NCI-H345 (cell line): Measurements from ENCODE around the gene SLC7A6OS.

Experiments used
- DNase-seq: peaks from one replicate; lab custom pipeline; 2025; lab: John Stamatoyannopoulos, UW

Gene SLC7A6OS

DNA sequence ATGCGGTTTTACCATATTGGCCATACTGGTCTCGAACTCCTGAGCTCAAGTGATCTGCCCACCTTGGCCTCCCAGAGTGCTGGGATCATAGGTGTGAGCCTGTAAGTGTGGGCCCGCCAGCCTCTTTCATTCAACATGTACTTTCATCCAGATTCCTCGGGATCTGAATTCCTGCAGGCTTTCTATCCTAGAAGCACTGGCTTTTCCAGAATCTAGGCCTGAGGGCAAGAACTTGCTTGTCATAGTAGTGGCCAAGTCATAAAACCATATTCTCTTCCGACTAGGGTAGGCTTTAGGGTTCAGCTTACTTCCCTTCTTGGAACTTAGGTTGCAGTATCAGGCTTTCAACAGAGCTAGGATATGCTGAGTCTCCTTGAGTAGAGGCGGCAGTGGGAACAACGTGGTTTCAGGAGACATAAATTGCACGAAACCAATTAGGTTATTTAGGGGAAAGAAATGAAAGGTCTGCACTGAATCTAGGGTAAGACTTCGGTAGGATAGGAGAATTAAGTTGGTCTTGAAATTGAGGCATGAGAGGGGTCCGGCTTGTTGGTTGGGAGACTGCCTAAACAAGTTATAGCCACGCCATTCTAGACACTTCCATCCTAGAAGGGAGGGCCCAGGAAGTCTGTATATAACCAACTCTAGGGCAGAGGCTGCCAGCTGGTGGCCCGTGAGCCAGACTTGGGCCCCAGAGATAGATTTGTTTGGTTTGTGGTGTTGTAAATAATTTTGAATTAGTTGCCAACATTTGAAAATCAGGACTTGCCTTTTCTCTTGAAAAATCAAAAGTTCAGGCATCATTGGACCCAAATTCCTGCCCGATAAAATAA, 30.8 kb downstream of the SLC7A6OS start:
- DNase-seq = no peak

DNA sequence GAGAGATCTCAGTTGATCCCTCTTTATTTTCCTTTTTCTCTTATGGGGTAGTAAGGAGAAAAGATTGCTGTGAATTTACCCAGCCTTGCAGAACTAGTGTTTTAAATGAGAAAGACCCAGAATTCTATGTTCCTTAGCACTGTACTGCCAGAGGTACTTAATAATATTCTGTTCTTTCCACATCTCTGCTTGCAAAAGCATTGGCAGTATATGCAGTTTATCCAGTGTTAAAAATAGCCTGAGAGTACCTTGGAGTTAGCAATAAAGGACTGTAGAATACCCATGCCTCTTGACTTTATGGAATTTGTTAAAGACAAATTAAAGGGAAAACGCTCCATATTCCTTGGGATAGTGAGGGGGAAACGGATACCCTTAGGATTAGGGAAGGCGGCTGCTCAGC, 34.5 kb downstream of the SLC7A6OS start:
- no peak for DNase-seq

DNA sequence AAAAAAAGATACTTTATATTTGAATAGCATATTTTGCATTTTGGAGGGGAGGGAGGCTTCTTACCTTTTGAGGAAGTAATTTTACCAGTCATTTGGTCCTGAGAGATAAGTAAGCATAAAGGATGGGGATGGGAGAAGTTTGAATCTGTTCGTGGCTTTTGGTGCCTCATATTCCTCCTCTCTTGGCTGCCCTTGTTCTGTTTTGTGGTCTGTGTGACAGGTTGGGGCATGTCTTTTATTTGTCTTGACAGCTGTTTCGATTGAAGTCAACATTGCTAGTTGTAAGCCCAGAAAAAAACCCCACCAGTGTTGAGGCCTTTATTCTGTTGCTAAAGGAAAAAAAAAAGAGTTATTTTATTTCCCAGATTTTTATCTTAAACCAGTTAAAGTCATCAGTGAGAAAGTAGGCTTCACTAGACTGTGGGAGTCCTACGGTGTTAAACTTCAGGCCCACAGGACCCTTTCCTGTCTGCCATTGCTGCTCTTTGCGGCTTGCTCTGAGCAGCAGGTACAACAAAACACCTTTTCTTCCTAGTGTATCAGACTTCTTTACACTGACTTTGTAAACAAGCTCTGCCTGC, 35.0 kb downstream of the SLC7A6OS start:
- DNase-seq = peak; percentile 50

- DNase-seq = no peak
Measured at GRCh38 chr16:68274441-68274840, 36.3 kb downstream of the SLC7A6OS start.

- no peak for DNase-seq
Measured at GRCh38 chr16:68273896-68274295, 36.9 kb downstream of the SLC7A6OS start.

- no peak for DNase-seq
Measured at GRCh38 chr16:68273459-68273858, 37.3 kb downstream of the SLC7A6OS start.

DNA sequence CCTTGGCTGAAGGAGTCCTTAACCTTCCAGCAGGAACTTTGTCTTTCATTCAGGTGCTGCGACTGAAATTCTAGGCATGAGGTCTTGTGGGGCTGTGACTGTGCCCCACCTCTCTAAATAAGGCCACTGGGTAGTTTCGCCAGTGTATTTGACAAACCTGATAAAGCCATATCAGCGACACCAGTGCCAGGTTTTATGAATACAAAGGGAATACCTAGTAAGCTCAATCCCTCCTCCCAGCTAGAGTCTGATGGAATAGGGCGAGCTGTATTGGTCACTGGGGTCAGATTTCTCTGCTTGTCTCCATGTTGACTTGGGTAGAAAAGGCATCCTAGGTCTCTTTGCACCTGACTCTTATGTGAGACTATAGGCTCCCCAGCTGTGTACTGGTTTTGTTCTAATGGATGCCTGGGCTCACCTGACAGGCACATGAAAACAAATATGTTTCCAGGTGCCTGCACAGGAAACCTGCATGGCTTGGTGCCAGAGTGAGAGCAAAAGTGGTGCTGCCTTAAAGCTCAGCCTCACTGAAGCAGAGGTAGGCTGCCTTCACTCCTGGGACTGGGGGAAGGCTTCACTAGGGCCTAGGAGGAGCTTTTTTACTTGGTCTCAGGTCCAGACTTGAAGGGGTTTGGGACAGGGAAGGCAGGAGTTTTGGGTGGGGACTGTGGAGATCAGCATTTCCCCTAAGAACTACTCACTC, 38.1 kb downstream of the SLC7A6OS start:
- peak; percentile 76 for DNase-seq

- DNase-seq = no peak
Measured at GRCh38 chr16:68270353-68270752, 40.4 kb downstream of the SLC7A6OS start.

DNA sequence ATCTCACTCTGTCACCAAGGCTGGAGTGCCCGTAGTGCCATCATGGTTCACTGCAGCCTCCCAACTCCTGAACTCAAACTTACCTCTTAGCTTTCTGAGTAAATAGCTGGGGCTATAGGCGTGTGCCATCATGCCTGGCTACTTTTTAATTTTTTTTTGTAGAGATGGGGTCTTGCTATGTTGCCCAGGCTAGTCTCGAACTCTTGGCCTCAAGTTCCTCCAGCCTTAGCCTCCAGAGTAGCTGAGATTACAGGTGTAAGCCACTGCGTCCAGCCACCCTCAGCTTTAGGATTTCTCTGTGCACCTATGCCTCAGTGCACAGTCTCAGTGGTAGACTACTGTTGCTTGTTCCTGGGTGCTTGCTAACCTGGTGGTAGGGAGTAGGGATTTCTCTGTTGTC, 41.0 kb downstream of the SLC7A6OS start:
- DNase-seq = no peak

- DNase-seq = peak; percentile 39
Measured at GRCh38 chr16:68267612-68268405, 42.9 kb downstream of the SLC7A6OS start.

DNA sequence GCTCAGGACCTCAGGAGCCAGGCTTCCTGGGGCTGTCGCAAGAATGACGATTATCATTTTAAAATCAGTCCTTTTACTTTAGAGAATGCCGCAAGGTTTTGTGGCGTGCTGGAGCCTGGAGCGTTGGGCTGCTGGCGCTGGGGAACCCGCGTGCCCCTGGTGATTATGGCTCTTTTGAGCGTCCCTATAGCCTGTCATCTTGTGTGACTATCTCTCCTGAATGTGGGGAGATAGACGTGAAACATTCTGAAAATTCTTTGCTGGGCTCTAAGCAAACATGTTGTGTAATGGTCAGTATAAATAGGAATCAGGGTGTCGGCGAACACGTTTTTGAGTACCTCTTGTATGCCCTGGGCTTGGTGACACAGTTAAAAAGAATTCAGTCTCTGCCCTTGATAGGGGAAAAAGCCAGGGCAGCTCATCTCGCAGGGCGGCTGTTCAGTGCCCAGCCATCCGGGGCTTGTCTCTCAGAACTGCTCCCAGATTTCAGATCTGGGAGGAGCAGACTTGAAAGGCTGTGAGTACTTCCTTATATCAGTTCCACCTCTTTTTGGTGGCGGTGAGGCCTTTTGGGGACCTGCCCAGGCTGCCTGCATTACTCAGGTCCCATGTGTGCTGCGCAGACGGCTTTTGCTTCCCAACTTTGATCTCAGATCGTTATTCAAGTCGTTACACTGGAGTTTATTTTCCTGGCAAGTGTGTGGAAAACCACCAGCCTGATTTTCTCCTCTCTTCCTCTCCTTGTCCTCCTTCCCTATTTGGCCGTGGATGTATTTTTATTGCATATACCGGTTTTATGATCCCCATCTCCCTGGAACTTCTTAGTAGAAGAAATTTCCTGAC, 45.4 kb downstream of the SLC7A6OS start:
- DNase-seq = no peak

GRCh38 chr16:68264128-68265077, 46.3 kb downstream of the SLC7A6OS start, which contains the start of gene SLC7A6:
Gene SLC7A6, plus strand, starts transcription at chr16:68264526. Its CDS starts 10,201 bp downstream, at chr16:68274727.
- DNase-seq = peak; percentile 40

DNA sequence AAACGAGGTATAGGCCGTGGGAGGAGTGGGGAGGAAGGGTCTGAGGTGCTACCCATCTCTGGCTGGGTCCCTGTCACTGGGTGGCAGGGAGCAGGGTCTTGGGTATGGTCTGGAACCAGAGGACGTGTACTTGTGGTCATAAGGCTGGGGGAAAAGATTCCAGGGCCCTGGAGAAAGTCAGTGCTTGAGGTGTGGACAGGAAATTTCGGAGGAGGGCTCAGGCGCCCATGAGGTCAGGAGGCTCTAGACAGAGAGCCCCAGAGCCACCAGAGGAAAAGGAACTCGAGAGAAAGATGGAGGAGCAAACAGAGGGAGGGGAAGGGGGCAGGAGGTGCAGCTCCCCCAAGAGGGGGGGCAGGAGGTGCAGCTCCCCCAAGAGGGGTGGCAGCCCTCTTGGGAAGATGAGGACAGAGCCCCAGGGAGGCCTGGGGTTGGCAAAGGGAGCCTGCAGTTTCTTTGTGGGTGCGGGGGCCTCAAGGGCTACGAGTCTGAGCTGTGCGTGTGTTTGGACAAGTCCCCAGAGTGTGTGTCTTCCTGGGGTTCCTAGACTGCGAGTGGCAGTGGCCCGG, 47.1 kb downstream of the SLC7A6OS start:
- DNase-seq = no peak

- no peak for DNase-seq
Measured at GRCh38 chr16:68259007-68259825, 51.5 kb downstream of the SLC7A6OS start.

DNA sequence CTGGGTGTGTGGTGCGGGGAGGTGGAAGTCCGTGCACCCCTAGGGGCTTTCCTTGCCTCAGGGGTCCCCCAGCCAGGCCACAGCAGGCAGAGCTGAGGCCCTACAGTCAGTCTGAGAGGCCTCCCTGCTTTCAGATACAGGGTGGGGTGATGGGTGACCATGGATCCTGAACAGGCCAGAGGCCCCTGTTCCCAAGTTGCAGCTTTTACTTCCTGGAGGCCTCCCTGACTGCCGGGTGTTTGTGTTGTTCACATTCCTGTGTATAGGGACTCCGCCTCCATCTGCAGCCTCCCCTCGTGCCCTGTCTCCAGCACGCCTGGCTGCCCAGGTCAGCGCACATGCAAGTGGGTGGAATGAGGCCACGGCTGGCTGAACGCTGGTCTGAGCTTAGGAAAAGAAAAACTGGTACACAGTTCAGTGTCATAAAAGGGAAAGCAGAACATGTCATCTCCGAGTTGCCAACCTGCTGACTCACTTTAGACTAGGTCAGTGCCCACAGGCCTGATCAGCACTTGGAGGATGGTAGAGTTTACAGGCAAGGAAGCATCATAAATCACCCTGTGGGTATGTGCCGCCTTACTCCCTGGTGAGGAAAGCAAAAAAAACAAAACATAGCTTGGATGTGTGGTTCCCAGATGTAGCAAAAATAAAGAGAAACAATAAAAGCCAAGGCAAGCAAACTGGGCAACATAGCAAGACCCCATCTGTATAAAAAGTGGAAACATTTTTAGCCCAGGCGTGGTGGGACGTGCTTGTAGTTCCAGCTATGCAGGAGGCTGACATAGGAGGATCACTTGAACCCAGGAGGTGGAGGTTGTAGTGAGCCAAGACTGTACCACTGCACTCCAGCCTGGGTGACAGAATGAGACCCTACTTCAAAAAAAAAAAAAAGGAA, 52.6 kb downstream of the SLC7A6OS start:
- DNase-seq = no peak

DNA sequence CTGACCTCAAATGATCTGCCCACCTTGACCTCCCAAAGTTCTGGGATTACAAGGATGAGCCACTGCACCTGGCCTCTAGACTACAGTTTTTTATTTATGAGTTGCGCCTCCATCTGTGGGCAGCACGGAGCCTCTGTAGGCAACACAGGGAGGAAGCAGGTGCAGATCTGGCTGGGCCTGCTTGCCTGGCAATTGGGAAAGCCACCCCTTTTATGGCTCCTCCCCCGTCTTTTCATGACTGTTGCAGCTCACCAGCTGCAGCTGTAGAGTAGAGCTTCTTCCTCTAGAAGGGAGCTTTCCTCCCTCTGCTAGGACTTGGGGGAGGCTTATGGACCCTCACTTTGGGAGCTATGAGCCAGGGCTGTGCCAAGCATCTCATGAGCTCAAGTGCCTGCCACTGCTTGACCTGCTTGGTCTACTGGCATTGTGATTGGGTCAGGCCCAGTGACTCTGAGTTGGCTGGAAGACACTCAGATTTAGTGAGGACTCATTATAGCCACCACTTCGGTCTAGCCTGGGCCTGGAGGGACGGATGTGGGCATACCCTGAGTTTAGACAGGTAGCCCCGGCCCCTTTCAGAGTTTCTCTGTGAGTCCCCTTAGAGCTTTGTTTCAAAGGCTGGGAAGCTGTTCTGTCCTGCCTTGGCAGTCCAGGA, 53.4 kb downstream of the SLC7A6OS start:
- peak; percentile 55 for DNase-seq

DNA sequence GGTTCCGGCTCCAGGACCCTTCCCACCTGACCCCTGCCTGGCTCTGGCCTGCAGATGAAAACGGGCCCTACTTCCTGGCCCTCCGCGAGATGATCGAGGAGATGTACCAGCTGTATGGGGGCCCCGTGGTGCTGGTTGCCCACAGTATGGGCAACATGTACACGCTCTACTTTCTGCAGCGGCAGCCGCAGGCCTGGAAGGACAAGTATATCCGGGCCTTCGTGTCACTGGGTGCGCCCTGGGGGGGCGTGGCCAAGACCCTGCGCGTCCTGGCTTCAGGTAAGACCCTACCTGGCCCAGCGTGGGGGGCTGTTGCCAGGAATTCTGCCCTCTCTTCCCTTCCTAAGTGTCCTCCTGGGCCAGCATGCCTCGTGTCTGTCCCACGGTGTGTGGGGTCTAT, 55.0 kb downstream of the SLC7A6OS start:
- DNase-seq = no peak
